HEK293 (cell line): ENCODE results near the gene LNPEP.

Source experiments
- CTCF ChIA-PET: fragments of 350-600 bp; formaldehyde crosslinking; extraction: SDS; loops from one replicate; lab custom pipeline; 2021; ENCODE audit warnings: antibody characterized with exemption; lab: Yijun Ruan, JAX
- POLR2A ChIA-PET: fragments of 300-600 bp; formaldehyde crosslinking; extraction: SDS; loops from one replicate; lab custom pipeline; 2020; ENCODE audit warnings: antibody characterized with exemption, inconsistent platforms; lab: Yijun Ruan, JAX
- H3K27ac ChIP-seq: fragments of 200-500 bp; sonication (Bioruptor generic); 2 replicates; pipeline ENCODE4 v1.5.1; 2014; ENCODE audit warnings: low read depth, low read length, control low read depth, inconsistent platforms; ENCODE audit errors: extremely low read depth
- H3K36me3 ChIP-seq, 2 experiments: fragments of 200-500 bp in 1 of 2; sonication (Bioruptor generic) in 1 of 2; 1 replicate in 1 of 2; 2 replicates in 1 of 2; pipeline ENCODE4 v1.5.1; 2014 to 2017; ENCODE audit warnings: inconsistent platforms in 2 of 2, low read length in 2 of 2; ENCODE audit not compliant: control insufficient read depth in 2 of 2, insufficient read depth in 1 of 2
- H3K4me1 ChIP-seq: fragments of 200-500 bp; sonication (Bioruptor generic); 2 replicates; pipeline ENCODE4 v1.5.1; 2014; ENCODE audit warnings: mild to moderate bottlenecking, low read length, inconsistent platforms; ENCODE audit not compliant: control insufficient read depth, insufficient read depth
- H3K4me3 ChIP-seq: 2 replicates; pipeline ENCODE4 v1.5.1; 2011; ENCODE audit warnings: low read depth, mild to moderate bottlenecking, control low read depth, low read length, moderate library complexity
- H3K9me3 ChIP-seq: fragments of 200-500 bp; sonication (Bioruptor generic); 2 replicates; pipeline ENCODE4 v1.5.1; 2014; ENCODE audit warnings: low read depth, low read length, inconsistent platforms; ENCODE audit not compliant: control insufficient read depth, insufficient read depth
- KLF1 ChIP-seq: fragments of 450-650 bp; formaldehyde crosslinking; IDR thresholded peaks from 2 replicates; pipeline ENCODE4 v1.5.1; 2016; ENCODE audit warnings: missing biosample characterization, missing genetic modification characterization
- KLF7 ChIP-seq: fragments of 450-650 bp; formaldehyde crosslinking; IDR thresholded peaks from 2 replicates; pipeline ENCODE4 v1.5.1; 2016; ENCODE audit warnings: missing biosample characterization, missing genetic modification characterization, borderline replicate concordance
- KLF9 ChIP-seq: fragments of 450-650 bp; formaldehyde crosslinking; IDR thresholded peaks from 2 replicates; pipeline ENCODE4 v1.5.1; 2016; ENCODE audit warnings: missing biosample characterization, missing genetic modification characterization, low read depth
- MZF1 ChIP-seq: fragments of 450-650 bp; formaldehyde crosslinking; IDR thresholded peaks from 2 replicates; pipeline ENCODE4 v1.5.1; 2017; ENCODE audit warnings: missing biosample characterization, missing genetic modification characterization, borderline replicate concordance
- PATZ1 ChIP-seq: fragments of 450-650 bp; formaldehyde crosslinking; IDR thresholded peaks from 2 replicates; pipeline ENCODE4 v1.5.1; 2016; ENCODE audit warnings: missing biosample characterization, missing genetic modification characterization
- PRDM4 ChIP-seq: fragments of 450-650 bp; formaldehyde crosslinking; IDR thresholded peaks from 2 replicates; pipeline ENCODE4 v1.5.1; 2017; ENCODE audit warnings: missing biosample characterization, missing genetic modification characterization
- SCRT2 ChIP-seq: fragments of 450-650 bp; formaldehyde crosslinking; IDR thresholded peaks from 2 replicates; pipeline ENCODE4 v1.5.1; 2016; ENCODE audit warnings: missing biosample characterization, missing genetic modification characterization
- ZBTB48 ChIP-seq: fragments of 450-650 bp; formaldehyde crosslinking; IDR thresholded peaks from 2 replicates; pipeline ENCODE4 v1.5.1; 2016; ENCODE audit warnings: missing biosample characterization, missing genetic modification characterization
- ZNF16 ChIP-seq: fragments of 450-650 bp; formaldehyde crosslinking; IDR thresholded peaks from 2 replicates; pipeline ENCODE4 v1.5.1; 2016; ENCODE audit warnings: low read depth, missing biosample characterization, missing genetic modification characterization
- ZNF19 ChIP-seq: fragments of 450-650 bp; formaldehyde crosslinking; IDR thresholded peaks from 2 replicates; pipeline ENCODE4; 2016; ENCODE audit warnings: missing biosample characterization, missing genetic modification characterization, low read depth
- ZNF24 ChIP-seq: fragments of 450-650 bp; formaldehyde crosslinking; IDR thresholded peaks from 2 replicates; pipeline ENCODE4 v1.5.1; 2016; ENCODE audit warnings: missing biosample characterization, missing genetic modification characterization
- ZNF335 ChIP-seq: fragments of 450-650 bp; formaldehyde crosslinking; conservative IDR thresholded peaks from 2 replicates; pipeline ENCODE4 v1.5.1; 2016; ENCODE audit warnings: missing biosample characterization, missing genetic modification characterization
- ZNF416 ChIP-seq: fragments of 450-650 bp; formaldehyde crosslinking; IDR thresholded peaks from 2 replicates; pipeline ENCODE4 v1.5.1; 2016; ENCODE audit warnings: missing biosample characterization, missing genetic modification characterization
- ZNF426 ChIP-seq: fragments of 450-650 bp; formaldehyde crosslinking; IDR thresholded peaks from 2 replicates; pipeline ENCODE4 v1.5.1; 2017; ENCODE audit warnings: missing biosample characterization, missing genetic modification characterization, mild to moderate bottlenecking, inconsistent platforms, moderate library complexity
- ZNF514 ChIP-seq: fragments of 450-650 bp; formaldehyde crosslinking; IDR thresholded peaks from 2 replicates; pipeline ENCODE4 v1.5.1; 2016; ENCODE audit warnings: missing biosample characterization, missing genetic modification characterization
- ZNF521 ChIP-seq: fragments of 450-650 bp; formaldehyde crosslinking; IDR thresholded peaks from 2 replicates; pipeline ENCODE4 v1.5.1; 2017; ENCODE audit warnings: missing biosample characterization, mild to moderate bottlenecking, missing genetic modification characterization
- ZNF560 ChIP-seq: fragments of 450-650 bp; formaldehyde crosslinking; IDR thresholded peaks from 2 replicates; pipeline ENCODE4 v1.5.1; 2017; ENCODE audit warnings: missing biosample characterization, missing genetic modification characterization, borderline replicate concordance
- ZNF624 ChIP-seq: fragments of 450-650 bp; formaldehyde crosslinking; IDR thresholded peaks from 2 replicates; pipeline ENCODE4 v1.5.1; 2017; ENCODE audit warnings: missing biosample characterization, missing genetic modification characterization
- ZNF677 ChIP-seq: fragments of 450-650 bp; IDR thresholded peaks from 2 replicates; pipeline ENCODE4 v1.5.0; 2018; ENCODE audit warnings: missing biosample characterization, mild to moderate bottlenecking, missing genetic modification characterization, moderate library complexity
- ZNF692 ChIP-seq: fragments of 450-650 bp; formaldehyde crosslinking; IDR thresholded peaks from 2 replicates; pipeline ENCODE4 v1.5.1; 2016; ENCODE audit warnings: missing biosample characterization, missing genetic modification characterization
- ZNF747 ChIP-seq: fragments of 450-650 bp; formaldehyde crosslinking; IDR thresholded peaks from 2 replicates; pipeline ENCODE4 v1.5.1; 2016; ENCODE audit warnings: missing biosample characterization, missing genetic modification characterization
- ZNF791 ChIP-seq: fragments of 450-650 bp; formaldehyde crosslinking; IDR thresholded peaks from 2 replicates; pipeline ENCODE4 v1.5.1; 2016; ENCODE audit warnings: missing biosample characterization, missing genetic modification characterization
- ZSCAN16 ChIP-seq: fragments of 450-650 bp; formaldehyde crosslinking; IDR thresholded peaks from 2 replicates; pipeline ENCODE4 v1.5.1; 2016; ENCODE audit warnings: missing biosample characterization, missing genetic modification characterization
- ZSCAN30 ChIP-seq: fragments of 450-650 bp; IDR thresholded peaks from 2 replicates; pipeline ENCODE4 v1.5.1; 2018; ENCODE audit warnings: missing biosample characterization, mild to moderate bottlenecking, missing genetic modification characterization, moderate library complexity
- TF ChIP-seq, protein P1 (sequence below): fragments of 450-650 bp; formaldehyde crosslinking; IDR thresholded peaks from 2 replicates; pipeline ENCODE4 v1.5.1; 2016; ENCODE audit warnings: missing biosample characterization, missing genetic modification characterization
- TF ChIP-seq, protein P2 (sequence below): fragments of 450-650 bp; formaldehyde crosslinking; optimal IDR thresholded peaks from 2 replicates; pipeline ENCODE3; 2016; ENCODE audit warnings: missing biosample characterization, mild to moderate bottlenecking, missing genetic modification characterization
- TF ChIP-seq, protein P3 (sequence below): fragments of 450-650 bp; formaldehyde crosslinking; IDR thresholded peaks from 2 replicates; pipeline ENCODE4 v1.5.1; 2016; ENCODE audit warnings: missing biosample characterization, missing genetic modification characterization

The LNPEP gene

GRCh38 chr5:97009921-97010320, 74.0 kb downstream of the LNPEP start:
- Histone ChIP-seq H3K4me1 (0 out of 2 replicates have a peak, but pooled peaks cover 2% of the 10 kb centered on the region), H3K9me3 (no peaks in the 10 kb centered on the region), H3K27ac (no peak overlapping the region), H3K36me3 (peaks cover 6 to 10% of the 10 kb centered on the region in 2 experiments), H3K4me3 (no peak overlapping the region)
- CTCF ChIA-PET, result interaction anchor here (0.8 kb wide), 1 partner anchor 152 kb away, joined by 3 read pairs; no protein-coding TSS in a partner anchor
- TF ChIP-seq ZNF692 (no peak), KLF1 (no peak), ZNF416 (tag by site-specific recombination) (no peak), ZNF19 (tag by site-specific recombination) (no peak), PRDM4 (no peak), SCRT2 (no peak), ZNF521 (tag by site-specific recombination) (no peak), KLF9 (no peak), ZNF16 (tag by site-specific recombination) (no peak), ZSCAN16 (tag by site-specific recombination) (no peak)
- TF ChIP-seq, protein P1, sequence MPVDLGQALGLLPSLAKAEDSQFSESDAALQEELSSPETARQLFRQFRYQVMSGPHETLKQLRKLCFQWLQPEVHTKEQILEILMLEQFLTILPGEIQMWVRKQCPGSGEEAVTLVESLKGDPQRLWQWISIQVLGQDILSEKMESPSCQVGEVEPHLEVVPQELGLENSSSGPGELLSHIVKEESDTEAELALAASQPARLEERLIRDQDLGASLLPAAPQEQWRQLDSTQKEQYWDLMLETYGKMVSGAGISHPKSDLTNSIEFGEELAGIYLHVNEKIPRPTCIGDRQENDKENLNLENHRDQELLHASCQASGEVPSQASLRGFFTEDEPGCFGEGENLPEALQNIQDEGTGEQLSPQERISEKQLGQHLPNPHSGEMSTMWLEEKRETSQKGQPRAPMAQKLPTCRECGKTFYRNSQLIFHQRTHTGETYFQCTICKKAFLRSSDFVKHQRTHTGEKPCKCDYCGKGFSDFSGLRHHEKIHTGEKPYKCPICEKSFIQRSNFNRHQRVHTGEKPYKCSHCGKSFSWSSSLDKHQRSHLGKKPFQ, result no peak
- POLR2A ChIA-PET, result no interaction called here

DNA sequence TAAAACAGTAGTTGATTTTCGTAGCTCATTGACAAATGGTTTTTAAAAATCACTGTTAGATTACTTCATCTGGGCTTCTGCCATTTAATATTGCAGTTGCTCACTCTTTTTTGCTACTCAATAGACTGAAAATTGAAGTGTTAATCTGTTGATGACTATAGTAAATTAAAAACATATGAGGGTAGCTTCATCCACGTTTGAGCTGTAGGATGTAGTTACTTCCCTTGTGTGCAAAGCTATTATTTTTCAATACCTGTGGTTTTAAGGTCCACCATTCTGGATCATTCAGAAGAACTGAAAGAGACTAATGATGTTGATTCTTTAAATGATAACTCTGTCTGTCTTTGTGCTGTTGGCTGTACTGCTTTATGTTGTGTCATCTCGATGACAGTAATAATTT, 74.7 kb downstream of the LNPEP start:
- no peak overlapping the region for H3K27ac ChIP-seq
- no peak overlapping the region for H3K4me3 ChIP-seq
- POLR2A ChIA-PET, result no interaction called here
- H3K9me3 ChIP-seq, result no peaks in the 10 kb centered on the region
- CTCF ChIA-PET, result interaction anchor here (0.6 to 2.3 kb wide), 5 partner anchors 13 to 258 kb away, joined by 3 to 10 read pairs (median 3); no protein-coding TSS in a partner anchor
- peaks cover 6 to 10% of the 10 kb centered on the region in 2 experiments for H3K36me3 ChIP-seq
- 0 out of 2 replicates have a peak, but pooled peaks cover 4% of the 10 kb centered on the region for H3K4me1 ChIP-seq
- TF ChIP-seq ZBTB48 (no peak), ZNF24 (tag by site-specific recombination) (no peak), ZSCAN30 (tag by site-specific recombination) (no peak), ZNF416 (tag by site-specific recombination) (no peak), ZNF335 (tag by site-specific recombination) (no peak), ZNF426 (tag by site-specific recombination) (no peak), ZNF560 (tag by site-specific recombination) (no peak), PATZ1 (tag by site-specific recombination) (no peak), ZNF791 (no peak), ZNF514 (tag by site-specific recombination) (no peak), MZF1 (tag by site-specific recombination) (no peak), KLF7 (tag by site-specific recombination) (no peak), ZNF677 (tag by site-specific recombination) (no peak), ZNF747 (tag by site-specific recombination) (no peak), ZNF624 (no peak)
- TF ChIP-seq, protein P2, sequence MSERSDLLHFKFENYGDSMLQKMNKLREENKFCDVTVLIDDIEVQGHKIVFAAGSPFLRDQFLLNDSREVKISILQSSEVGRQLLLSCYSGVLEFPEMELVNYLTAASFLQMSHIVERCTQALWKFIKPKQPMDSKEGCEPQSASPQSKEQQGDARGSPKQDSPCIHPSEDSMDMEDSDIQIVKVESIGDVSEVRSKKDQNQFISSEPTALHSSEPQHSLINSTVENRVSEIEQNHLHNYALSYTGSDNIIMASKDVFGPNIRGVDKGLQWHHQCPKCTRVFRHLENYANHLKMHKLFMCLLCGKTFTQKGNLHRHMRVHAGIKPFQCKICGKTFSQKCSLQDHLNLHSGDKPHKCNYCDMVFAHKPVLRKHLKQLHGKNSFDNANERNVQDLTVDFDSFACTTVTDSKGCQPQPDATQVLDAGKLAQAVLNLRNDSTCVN (tag by site-specific recombination), result no peak
- TF ChIP-seq, protein P3, sequence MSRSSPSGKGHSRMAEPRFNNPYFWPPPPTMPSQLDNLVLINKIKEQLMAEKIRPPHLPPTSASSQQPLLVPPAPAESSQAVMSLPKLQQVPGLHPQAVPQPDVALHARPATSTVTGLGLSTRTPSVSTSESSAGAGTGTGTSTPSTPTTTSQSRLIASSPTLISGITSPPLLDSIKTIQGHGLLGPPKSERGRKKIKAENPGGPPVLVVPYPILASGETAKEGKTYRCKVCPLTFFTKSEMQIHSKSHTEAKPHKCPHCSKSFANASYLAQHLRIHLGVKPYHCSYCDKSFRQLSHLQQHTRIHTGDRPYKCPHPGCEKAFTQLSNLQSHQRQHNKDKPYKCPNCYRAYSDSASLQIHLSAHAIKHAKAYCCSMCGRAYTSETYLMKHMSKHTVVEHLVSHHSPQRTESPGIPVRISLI, result no peak
